ENCODE results near the gene SUSD3. TPM values are rescaled to one million over a fixed set of nuclear protein-coding genes. Genes with fewer than 3 reads are reported as not detected.

SUSD3 gene
- total and polyA plus RNA-seq, 2 donors (not counting 1 experiment from before 2014, with no cell fraction given): 0.17 to 4.6 TPM

- Histone ChIP-seq H3K27me3 (ENCODE audit: control insufficient read depth, insufficient read depth, low read length) (no peaks in the 10 kb centered on the region), H3K36me3 (ENCODE audit: control insufficient read depth, insufficient read depth, low read length) (no peaks in the 10 kb centered on the region), H3K9me3 (ENCODE audit: control insufficient read depth, insufficient read depth, low read depth, low read length) (no peaks in the 10 kb centered on the region), H3K4me1 (ENCODE audit: control insufficient read depth, extremely low read depth, insufficient read depth, low read length) (no peaks in the 10 kb centered on the region), H3K4me2 (ENCODE audit: extremely low read depth, insufficient read depth, low read length) (no peak overlapping the region), H2AFZ (ENCODE audit: low read length) (no peak overlapping the region), H3K27ac (ENCODE audit: insufficient read depth, low read length) (no peak overlapping the region), H3K79me2 (ENCODE audit: control insufficient read depth, insufficient read depth, low read length) (no peaks in the 10 kb centered on the region), H3K4me3 (replicated peaks in 1 of 4; ENCODE audit: control extremely low read depth in 1 of 4, insufficient read depth in 1 of 4, low read depth in 3 of 4, low read length in 4 of 4) (no peak overlapping the region), H3K9ac (ENCODE audit: insufficient read depth, low read length) (no peak overlapping the region), H4K20me1 (ENCODE audit: control insufficient read depth, extremely low read depth, insufficient read depth, low read length) (no peaks in the 10 kb centered on the region)
- TF ChIP-seq CTCF (conservative IDR thresholded peaks at IDR 0.05 in 1 of 2, IDR thresholded peaks at IDR 0.05 in 1 of 2; ENCODE audit: low read depth in 1 of 2, low read length in 2 of 2) (no peak), EZH2 (IDR thresholded peaks at IDR 0.05; ENCODE audit: low read length, missing control alignments) (no peak)
- DNase-seq (ENCODE audit: low read depth in 2 of 2): no peak
Observed at GRCh38 chr9:93017621-93018020, 40.9 kb upstream of the SUSD3 start.

- Histone ChIP-seq H3K79me2 (ENCODE audit: control insufficient read depth, insufficient read depth, low read length) (no peaks in the 10 kb centered on the region), H4K20me1 (ENCODE audit: control insufficient read depth, extremely low read depth, insufficient read depth, low read length) (no peaks in the 10 kb centered on the region), H3K36me3 (ENCODE audit: control insufficient read depth, insufficient read depth, low read length) (no peaks in the 10 kb centered on the region), H3K4me1 (ENCODE audit: control insufficient read depth, extremely low read depth, insufficient read depth, low read length) (no peaks in the 10 kb centered on the region), H3K27me3 (ENCODE audit: control insufficient read depth, insufficient read depth, low read length) (no peaks in the 10 kb centered on the region), H3K27ac (ENCODE audit: insufficient read depth, low read length) (no peak overlapping the region), H2AFZ (ENCODE audit: low read length) (no peak overlapping the region), H3K4me2 (ENCODE audit: extremely low read depth, insufficient read depth, low read length) (no peak overlapping the region), H3K9me3 (ENCODE audit: control insufficient read depth, insufficient read depth, low read depth, low read length) (no peaks in the 10 kb centered on the region), H3K9ac (ENCODE audit: insufficient read depth, low read length) (no peak overlapping the region), H3K4me3 (replicated peaks in 1 of 4; ENCODE audit: control extremely low read depth in 1 of 4, insufficient read depth in 1 of 4, low read depth in 3 of 4, low read length in 4 of 4) (no peak overlapping the region)
- TF ChIP-seq CTCF (conservative IDR thresholded peaks at IDR 0.05 in 1 of 2, IDR thresholded peaks at IDR 0.05 in 1 of 2; ENCODE audit: low read depth in 1 of 2, low read length in 2 of 2) (no peak), EZH2 (IDR thresholded peaks at IDR 0.05; ENCODE audit: low read length, missing control alignments) (no peak)
- no peak for DNase-seq (ENCODE audit: low read depth in 2 of 2)
Observed at GRCh38 chr9:93020151-93020550, 38.4 kb upstream of the SUSD3 start.

GRCh38 chr9:93020771-93021670 lies 37.5 kb upstream of the SUSD3 start:
- H3K27me3 ChIP-seq (ENCODE audit: control insufficient read depth, insufficient read depth, low read length): no peaks in the 10 kb centered on the region
- no peaks in the 10 kb centered on the region for H3K4me1 ChIP-seq (ENCODE audit: control insufficient read depth, extremely low read depth, insufficient read depth, low read length)
- H3K9me3 ChIP-seq (ENCODE audit: control insufficient read depth, insufficient read depth, low read depth, low read length): no peaks in the 10 kb centered on the region
- no peaks in the 10 kb centered on the region for H3K79me2 ChIP-seq (ENCODE audit: control insufficient read depth, insufficient read depth, low read length)
- no peak overlapping the region for H2AFZ ChIP-seq (ENCODE audit: low read length)
- no peak overlapping the region for H3K4me3 ChIP-seq (replicated peaks in 1 of 4; ENCODE audit: control extremely low read depth in 1 of 4, insufficient read depth in 1 of 4, low read depth in 3 of 4, low read length in 4 of 4)
- TF ChIP-seq EZH2 (IDR thresholded peaks at IDR 0.05; ENCODE audit: low read length, missing control alignments) (no peak), CTCF (conservative IDR thresholded peaks at IDR 0.05 in 1 of 2, IDR thresholded peaks at IDR 0.05 in 1 of 2; ENCODE audit: low read depth in 1 of 2, low read length in 2 of 2) (no peak)
- no peaks in the 10 kb centered on the region for H3K36me3 ChIP-seq (ENCODE audit: control insufficient read depth, insufficient read depth, low read length)
- H3K27ac ChIP-seq (ENCODE audit: insufficient read depth, low read length): no peak overlapping the region
- H3K4me2 ChIP-seq (ENCODE audit: extremely low read depth, insufficient read depth, low read length): no peak overlapping the region
- no peaks in the 10 kb centered on the region for H4K20me1 ChIP-seq (ENCODE audit: control insufficient read depth, extremely low read depth, insufficient read depth, low read length)
- H3K9ac ChIP-seq (ENCODE audit: insufficient read depth, low read length): no peak overlapping the region
- DNase-seq (ENCODE audit: low read depth in 2 of 2): peak in 1 of 2 donors; percentile 7
